HG02642 (cell line): ENCODE measurements around the gene NRXN3.

Source experiments
- ATAC-seq: cut with Tn5 transposase; IDR thresholded peaks from one replicate; pipeline ENCODE4 v1.9.1; 2021; ENCODE audit warnings: mild to moderate bottlenecking; ENCODE audit not compliant: unreplicated experiment, poor library complexity

Gene NRXN3

DNA sequence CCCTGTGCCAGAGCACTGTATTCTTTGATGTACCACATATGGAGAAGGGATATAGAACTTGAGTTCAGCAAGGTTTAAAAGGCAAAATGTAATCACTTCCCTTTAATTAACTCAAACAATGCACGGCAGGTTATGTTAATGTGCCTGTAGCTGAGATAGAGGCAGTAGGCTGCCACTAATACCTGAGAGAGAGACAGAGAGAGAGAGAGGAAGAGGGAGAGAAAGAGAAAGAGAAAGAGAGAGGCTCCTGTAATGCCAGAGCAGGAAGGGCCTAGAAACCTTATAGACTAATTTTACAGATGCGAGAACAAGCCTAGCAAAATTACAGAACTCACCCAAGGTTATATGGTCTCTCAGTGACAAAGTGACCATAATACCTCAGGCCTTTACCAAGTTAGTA is 679.8 kb downstream of the NRXN3 start:
- no peak for ATAC-seq

- ATAC-seq = no peak
Observed at GRCh38 chr14:78851189-78851588, 681.0 kb downstream of the NRXN3 start.

DNA sequence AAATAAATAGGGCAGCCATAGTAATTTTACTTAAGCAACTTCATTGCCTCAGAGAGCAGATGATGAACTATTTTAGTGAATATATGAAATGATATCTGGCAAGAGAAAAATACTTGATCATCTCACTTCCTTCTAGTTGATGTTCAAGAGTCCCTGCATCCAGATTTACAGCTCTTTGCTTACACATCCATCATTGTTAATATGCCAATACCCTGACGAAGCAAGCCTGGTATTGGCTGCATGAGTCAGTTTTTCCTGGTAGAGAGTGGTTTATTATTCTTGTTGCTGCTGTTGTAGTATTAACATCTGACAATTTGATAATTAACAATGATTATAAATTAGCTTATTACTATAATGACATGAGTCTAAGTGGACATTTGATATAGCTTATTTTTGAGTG is 681.9 kb downstream of the NRXN3 start:
- no peak for ATAC-seq

DNA sequence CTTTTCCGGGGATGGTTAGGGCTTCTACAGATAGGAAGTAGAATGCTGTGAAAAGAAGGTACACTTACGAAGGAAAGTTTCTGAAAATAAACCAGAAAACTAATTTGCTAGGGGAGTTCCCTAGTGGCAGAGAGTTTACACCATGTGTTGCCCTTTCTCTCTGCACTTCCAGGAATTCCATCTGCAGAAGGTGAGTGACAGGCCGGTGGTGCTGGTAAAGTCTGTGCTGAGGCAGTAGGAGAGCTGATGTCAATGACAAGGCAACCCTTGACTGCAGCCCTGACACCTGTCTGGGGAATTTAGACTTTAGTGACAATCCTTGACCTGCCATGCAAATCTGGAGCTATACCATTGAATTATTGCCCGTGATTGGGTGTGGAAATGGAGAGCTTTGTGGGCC is 687.8 kb downstream of the NRXN3 start:
- no peak for ATAC-seq

- ATAC-seq = no peak
Observed at GRCh38 chr14:78863143-78863542, 693.0 kb downstream of the NRXN3 start.

DNA sequence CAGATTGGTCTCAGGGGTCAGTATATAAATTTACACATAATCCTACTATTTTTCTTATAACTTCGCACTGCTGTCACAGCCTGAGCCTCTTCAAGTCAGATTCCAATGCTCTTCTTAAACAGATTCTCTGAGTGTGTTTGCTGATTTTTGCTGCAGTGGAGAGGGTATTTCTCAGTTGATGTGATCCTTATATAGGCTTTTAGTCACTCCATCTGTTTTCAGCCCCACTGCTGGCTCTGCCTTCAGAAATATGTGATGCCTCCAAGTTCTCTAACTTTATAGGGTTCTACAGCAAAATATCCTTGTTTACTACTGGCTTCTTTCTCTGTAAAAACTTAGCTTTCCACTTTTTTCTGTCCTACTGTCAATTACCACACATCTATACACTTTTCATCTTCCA is 702.7 kb downstream of the NRXN3 start:
- no peak for ATAC-seq

GRCh38 chr14:78873581-78873980 is 703.4 kb downstream of the NRXN3 start:
- ATAC-seq = no peak

GRCh38 chr14:78875049-78875448 is 704.9 kb downstream of the NRXN3 start:
- no peak for ATAC-seq

DNA sequence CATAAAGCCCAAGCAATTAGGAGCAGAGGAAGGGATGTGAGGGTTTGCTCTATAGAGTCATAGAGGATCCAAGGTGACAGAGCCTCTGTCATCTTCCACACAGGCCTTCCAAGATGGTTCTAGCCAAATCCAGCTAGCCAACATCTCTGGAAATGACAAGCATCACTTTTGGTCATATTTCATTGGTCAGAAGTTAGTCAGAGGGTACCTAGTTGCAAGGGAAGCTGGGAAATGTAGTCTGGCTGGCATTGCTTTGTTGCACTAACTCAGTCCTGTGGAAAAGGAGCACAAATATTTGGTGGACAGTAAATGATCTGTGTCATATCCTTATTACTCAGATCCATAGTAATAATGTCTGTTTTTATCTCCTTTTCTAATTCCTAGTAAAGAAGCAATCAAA is 715.7 kb downstream of the NRXN3 start:
- no peak for ATAC-seq

GRCh38 chr14:78897443-78897842 is 727.3 kb downstream of the NRXN3 start:
- ATAC-seq = no peak

- ATAC-seq = no peak
Observed at GRCh38 chr14:78902010-78902623, 731.9 kb downstream of the NRXN3 start.

- ATAC-seq = no peak
Observed at GRCh38 chr14:78904094-78904493, 733.9 kb downstream of the NRXN3 start.

- no peak for ATAC-seq
Observed at GRCh38 chr14:78917462-78917861, 747.3 kb downstream of the NRXN3 start.

- ATAC-seq = no peak
Observed at GRCh38 chr14:78921856-78922255, 751.7 kb downstream of the NRXN3 start.

GRCh38 chr14:78927261-78927660 is 757.1 kb downstream of the NRXN3 start:
- ATAC-seq = no peak

DNA sequence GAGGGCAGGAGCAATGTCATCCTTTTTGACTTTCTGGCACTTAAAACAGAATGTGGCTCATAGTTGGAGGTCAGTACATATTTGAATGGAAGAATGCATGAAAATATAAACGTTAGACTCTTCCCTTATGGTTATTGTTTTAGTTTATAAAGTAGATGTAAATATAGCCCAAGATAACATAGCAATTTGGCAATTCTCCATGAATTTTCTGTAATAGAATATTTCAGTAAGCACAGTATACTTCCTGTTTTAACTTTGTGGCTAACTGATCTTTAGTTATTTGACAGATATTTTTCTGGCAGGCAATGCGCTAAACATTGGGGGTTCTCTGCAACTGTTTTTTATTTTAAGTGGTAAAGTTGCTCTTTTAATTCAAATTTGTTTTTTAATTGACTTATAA is 763.0 kb downstream of the NRXN3 start:
- no peak for ATAC-seq

DNA sequence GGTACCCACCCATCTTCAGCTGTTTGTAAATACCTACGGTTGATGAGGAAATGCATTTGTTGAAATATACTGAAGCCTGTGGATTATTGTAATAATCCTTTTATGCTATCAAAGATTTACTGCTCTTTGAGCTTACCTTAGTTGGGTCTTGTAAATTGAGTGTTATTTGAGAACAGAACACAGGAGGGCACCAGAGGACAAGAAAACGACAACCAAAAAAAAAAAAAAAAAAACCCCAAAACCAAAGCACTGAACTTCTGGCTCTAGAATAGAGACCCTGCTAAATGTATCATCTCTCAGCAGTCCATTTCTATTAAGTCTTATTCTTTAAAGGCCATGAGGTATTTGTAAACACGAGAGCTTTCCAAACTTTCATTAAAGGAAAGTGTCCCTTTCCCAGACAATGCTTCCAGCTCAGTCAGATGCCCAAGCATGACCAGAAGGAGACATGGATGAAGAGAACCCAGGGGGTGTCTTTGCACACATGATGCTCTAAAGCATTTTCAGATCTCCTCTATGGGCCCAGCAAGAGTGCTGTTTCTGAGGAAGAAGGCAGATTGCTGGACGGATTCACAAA is 763.9 kb downstream of the NRXN3 start:
- ATAC-seq = no peak

GRCh38 chr14:78946949-78947348 is 776.8 kb downstream of the NRXN3 start:
- ATAC-seq = no peak

DNA sequence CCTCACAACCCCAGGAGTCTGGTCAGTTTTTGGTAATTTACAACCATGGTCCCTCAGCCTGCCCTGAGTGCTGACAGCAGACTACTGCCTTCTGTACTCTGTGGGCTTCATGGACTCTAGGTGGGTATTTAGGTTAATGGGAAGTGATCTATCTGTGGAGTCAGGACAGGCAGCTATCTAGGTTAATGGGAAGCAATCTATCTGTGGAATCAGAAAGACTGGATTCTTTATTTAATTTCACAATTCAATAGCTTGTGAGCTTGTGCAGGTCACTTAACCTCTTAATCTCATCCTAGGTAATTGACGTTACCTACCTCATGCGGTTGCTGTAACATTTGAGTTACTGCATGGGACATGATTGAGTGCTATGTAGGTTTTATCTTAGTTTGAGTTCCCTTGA is 777.5 kb downstream of the NRXN3 start:
- no peak for ATAC-seq

DNA sequence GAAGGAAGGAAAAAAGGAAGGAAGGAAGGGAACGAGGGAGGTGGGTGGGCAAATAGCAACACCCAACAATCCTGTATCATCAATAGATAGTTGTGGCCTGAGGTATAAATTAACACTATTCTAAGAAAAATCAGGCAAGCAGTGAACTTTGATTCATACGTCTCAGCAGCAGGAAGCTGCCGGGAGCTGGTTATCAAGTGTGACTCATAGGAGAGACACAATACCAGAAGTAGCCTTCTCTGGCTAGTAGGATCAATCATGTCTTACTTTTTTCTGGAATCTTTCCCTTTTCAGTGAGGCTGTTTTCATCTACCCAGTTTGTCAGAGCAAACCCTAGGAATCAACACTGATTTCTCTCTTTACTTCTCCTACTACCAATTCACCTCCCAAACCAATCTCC is 780.5 kb downstream of the NRXN3 start:
- no peak for ATAC-seq

- no peak for ATAC-seq
Observed at GRCh38 chr14:78951602-78952001, 781.4 kb downstream of the NRXN3 start.

GRCh38 chr14:78959674-78960264 is 789.6 kb downstream of the NRXN3 start:
- peak; percentile 84 for ATAC-seq
